ENCODE measurements around the gene CELF4.
"Not testable (repeated sequence)": the region's sequence is repeated elsewhere in the genome, so short reads cannot be mapped to it uniquely, and the experiment has no call there.

The CELF4 gene

DNA sequence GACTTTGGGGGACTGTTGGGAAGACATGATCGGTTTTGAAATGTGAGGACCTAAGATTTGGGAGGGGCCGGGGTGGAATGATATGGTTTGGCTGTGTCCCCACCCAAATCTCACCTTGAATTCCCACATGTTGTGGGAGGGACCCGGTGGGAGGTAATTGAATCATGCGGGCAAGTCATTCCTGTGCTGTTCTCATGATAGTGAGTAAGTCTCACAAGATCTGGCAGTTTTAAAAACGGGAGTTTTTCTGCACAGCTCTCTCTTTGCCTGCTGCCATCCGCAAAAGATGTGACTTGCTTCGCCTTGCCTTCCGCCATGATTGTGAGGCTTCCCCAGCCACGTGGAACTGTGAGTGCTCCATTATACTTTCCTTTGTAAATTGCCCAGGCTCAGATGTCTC, 207.5 kb downstream of the CELF4 start:
- not testable (repeated sequence) for DNase-seq (ENCODE audit: low read depth in 2 of 2)

DNA sequence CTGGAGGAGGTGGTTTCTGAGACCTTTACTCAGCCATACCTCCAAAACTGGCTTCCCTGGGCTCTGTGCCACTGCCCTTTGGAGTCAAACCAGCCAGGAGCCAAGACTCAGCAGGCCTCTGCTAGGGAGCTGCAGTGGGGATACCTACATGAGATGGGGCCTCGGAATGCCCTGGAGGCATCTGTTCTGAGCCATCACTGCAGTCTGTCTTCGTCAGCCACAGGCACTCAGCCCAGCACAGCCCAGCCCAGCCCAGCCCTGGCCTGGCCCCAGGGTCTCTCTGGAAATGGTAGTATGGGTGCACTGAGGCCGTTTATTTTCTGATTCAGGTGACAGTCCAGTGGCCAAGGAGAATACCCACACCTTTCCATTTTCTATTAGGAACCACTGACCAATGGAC, 209.8 kb downstream of the CELF4 start:
- DNase-seq (ENCODE audit: low read depth in 2 of 2): no peak

DNA sequence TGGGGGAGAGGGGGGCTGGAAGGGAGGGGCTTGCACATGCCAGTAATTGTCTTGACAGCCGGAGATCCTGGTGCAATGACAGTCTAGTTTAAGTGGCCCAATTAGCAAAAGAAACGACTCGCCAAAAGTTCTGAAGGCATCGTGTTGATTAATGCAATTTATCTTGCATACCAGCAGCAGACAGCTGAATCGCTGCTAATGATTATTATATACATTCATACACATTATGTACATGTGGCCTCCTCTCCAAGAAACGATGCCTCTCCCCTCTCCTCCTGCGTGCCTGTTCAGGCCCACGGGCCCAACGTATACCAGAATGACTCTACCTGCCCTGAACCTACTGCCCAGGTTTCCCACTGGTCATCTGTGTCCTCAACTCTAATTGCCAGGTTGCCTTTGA, 214.5 kb downstream of the CELF4 start:
- no peak for DNase-seq (ENCODE audit: low read depth in 2 of 2)

DNA sequence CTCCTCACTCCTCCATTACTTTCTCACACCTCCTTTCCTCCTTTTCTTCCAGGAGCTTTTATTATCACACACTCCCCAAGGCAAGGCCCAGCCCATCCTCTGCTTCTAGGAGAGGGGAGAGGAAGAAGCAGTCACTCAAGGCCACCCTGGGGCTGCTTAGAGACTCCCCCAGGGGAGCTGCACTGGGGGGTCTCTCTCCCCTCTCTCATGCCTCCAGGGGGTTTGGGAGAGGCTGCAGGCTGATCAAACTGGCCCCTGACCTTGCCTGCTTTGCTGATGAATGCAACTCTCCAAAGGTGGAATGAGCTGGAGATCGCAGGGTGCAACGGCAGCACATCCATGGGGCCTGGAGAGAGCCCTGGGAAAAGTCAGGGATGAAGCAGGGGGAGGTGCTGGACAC, 216.9 kb downstream of the CELF4 start:
- DNase-seq (ENCODE audit: low read depth in 2 of 2): no peak

DNA sequence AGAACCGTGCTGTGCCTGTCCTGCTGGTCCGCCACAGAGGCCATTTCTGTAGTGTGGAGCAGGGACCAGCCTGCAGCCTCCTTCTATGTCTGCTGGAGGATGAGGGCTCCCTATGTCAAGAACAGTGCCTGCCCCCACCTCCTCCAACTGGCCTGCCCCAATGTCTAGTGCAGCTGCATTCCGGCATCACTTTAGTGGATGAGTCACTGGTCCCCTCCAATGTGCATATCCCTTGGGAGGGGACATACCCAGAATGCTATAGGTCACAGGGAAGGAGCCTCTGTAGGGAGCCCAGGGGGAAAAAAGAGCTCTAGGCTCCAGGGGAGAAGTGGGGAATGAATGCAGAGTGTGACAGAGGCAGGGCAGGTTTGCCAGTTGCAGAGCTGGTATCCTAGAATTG, 219.6 kb downstream of the CELF4 start:
- DNase-seq (ENCODE audit: low read depth in 2 of 2): no peak

DNA sequence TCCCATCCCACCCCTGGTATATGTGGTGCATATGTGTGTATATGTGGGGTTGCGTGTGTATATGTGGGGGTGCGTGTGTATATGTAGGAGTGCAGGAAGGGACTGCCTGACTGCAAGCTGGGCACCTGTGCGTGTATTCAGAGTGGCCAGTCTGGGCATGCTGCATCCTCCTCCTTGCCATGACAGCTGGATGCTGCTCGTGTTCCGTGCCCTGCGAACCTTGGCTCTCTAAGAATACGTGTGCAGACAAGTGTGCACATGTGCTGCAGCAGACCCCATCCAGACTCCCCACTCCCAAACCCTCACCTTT, 222.1 kb downstream of the CELF4 start:
- DNase-seq (ENCODE audit: low read depth in 2 of 2): no peak

DNA sequence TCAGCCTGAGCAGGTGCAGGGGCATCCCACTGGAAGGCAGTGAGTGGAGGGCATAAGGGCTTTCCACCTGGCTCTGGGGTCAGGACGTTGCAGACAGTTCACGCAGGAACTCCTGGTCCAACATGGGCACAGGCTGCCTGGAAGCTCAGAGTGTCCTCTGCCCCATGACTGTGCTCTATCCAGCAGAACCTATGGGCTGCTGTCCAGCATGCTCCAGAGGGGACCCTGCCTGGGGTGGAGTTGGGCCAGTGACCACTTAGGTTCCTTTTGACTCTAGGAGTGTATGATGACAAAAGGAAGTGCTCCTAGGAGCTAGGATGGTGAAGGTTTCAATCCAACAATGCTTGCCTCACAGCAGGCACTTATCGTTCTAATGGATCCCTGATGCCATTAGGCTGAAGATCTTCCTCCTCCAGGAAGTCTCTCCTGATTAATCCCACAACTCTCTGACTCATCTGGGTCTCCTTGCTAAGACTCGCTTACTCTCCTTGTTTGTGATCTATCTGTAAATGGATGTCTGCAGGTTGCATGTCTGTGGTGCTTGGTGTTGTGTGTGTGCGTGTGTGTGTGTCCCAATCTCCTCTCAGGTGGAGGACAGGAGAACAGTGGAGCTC, 224.0 kb downstream of the CELF4 start:
- DNase-seq (ENCODE audit: low read depth in 2 of 2): no peak

DNA sequence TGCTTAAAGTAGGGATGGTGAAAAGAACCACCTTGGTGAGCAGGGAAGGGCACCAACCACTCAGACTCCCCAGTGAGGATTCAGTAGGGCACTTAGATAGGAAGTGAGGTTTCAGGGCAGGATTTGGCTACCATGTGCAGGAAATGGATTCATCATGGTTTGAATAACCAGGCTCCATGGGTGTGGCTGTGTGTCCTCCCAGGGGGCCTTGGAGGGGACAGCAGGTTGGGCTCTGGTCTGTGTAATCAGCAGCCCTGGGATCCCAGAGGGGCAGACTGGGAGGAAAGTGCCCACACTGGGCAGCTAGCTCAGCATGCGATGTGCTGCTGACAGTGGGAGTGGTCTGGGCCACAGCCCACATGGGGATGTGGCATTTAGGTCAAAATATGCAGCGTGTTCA, 224.6 kb downstream of the CELF4 start:
- no peak for DNase-seq (ENCODE audit: low read depth in 2 of 2)

DNA sequence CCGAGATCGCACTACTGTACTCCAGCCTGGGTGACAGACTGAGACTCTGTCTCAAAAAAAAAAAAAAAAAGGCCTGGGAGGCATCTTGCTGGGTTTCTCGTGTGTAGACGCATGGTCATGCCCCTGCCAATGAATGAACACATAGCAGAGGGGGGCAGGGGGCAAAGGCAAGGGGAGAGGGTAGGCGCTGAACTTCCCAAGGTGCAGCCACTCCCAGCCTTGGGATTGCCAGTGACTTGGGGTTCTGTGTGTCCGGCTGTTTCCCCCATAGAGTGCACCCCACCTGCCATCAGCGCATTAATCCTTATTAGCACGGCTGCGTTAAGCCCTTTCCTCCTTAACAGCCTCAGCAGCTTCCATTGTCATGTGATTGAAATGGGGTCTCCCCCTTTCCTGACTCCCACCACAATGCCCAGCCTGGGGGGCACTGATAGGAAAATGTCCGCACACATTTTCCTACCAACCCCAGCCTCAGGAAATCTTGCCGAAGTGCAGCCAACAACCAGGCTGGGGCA, 225.8 kb downstream of the CELF4 start:
- no peak for DNase-seq (ENCODE audit: low read depth in 2 of 2)

DNA sequence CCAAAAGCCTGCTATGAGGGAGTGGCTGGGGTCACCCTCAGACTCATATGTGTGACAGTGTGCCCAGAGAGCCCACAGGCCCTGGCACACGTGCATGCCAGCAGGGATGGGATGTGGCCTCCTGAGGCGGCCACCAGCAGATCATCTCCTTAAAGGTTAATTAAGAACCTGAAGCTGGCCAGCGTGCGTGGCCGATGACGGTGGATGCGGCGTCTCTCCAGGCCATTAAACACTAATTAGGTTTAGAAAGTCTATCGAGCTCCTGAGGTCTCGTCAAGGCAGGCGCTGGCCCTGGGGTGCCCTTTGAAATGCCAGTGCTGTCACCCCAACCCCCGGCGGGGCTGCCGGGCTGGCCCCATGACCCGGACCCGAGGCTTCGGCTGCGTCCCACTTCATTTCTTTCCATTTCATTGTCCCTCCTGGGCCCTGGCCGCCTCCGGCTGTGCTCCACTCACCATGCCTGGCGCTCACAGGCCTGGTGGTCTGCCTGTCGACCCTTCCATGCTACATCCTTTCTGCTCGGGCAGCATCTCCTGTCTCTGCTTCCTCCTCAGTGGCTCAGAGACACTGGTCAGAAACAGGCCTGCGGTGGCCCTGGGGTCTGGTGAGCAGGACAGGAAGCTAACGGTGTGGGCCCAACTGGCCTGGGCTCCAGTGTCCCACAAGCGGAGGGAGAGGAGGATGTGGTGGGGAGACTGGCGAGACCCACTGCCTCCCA, 228.9 kb downstream of the CELF4 start:
- no peak for DNase-seq (ENCODE audit: low read depth in 2 of 2)

DNA sequence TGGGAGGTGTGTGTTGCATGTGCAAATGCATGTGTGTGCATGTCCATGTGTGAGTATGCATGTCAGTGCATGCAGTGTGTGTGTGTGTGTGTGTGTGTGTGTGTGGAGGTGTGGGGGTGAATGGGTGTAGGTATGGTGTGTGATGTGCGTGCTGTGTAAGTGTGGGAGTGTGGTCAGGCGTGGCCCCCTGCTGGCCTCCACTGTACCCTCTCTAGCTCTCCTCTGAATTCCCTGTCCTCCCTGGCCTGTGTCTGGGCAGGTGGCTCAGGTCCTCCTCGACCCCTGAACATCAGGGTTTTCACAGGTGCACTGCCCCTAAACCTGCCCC, 230.2 kb downstream of the CELF4 start:
- DNase-seq (ENCODE audit: low read depth in 2 of 2): no peak

DNA sequence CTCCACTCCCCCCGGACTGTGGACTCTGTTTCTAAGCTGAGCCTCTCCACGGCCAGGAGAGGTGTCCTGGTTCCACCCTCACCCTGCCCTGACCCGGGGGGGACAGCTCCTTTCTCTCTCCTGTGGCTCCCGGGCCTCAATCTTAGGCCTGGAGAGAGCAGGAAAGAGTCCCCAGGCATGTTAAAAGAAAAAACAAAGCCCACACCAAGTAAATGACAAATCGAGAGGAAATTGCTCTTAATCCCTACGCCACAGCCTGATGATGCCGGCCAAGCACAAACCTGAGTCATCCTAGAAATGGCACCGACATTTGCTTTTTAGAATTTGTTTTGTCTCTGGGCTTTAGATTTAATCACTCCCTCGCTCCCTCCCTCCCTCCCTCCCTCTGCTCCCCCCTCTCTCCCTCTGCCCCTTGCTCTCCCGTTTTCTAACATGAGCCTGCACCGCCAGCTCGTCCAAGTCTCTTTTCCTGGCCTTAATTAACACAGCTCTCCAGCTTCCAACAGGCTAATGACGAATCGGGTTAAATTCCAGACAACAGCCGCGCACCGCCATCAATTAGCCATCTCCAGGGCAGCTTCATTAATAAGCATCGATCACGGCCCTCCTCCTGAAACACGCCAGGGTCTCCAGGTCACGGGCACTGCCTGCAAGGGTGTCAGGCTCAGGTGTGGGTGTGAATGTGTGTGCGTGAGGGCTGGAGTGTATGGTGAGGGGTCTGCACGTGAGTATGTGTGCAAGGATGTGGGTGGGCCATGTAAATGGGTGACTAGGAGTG, 230.8 kb downstream of the CELF4 start:
- DNase-seq (ENCODE audit: low read depth in 2 of 2): no peak

DNA sequence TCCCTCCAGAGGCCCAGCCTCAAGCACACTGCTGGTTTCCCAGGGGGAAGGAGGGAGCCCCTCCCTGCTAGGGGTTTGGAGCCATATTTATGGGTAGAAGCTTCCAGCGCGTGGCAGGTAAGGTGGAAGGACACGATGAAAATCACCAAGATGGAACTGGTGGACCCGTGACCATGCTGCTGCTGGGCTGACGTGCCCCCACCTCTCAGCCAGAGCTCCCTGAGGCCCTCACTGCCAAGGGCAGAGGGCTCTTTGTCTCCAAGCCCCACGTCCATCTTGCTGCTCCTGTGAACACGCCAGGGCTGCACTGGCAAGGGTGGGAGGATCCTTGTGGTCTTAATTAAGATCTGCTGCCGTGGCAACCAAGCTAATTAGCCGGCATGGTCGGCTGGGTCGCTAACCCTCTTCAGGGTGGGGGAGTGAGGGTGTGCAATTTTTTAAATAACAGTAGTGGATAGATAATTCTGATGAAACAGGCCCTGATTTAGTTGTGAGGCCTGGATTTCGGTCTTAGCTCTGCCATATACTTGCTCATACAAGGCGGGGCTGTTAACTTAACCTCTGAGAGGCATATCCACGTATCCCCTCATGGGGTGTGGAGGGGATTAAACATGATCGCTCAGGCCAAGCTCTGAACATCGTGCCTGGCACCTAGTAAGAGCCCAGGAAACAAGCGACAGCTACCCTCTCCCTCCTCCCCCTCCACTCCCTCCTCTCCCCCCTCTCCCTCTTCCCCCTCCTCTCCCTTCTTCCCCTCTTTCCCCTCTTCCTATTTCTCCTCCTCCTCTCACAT, 232.8 kb downstream of the CELF4 start:
- no peak for DNase-seq (ENCODE audit: low read depth in 2 of 2)

DNA sequence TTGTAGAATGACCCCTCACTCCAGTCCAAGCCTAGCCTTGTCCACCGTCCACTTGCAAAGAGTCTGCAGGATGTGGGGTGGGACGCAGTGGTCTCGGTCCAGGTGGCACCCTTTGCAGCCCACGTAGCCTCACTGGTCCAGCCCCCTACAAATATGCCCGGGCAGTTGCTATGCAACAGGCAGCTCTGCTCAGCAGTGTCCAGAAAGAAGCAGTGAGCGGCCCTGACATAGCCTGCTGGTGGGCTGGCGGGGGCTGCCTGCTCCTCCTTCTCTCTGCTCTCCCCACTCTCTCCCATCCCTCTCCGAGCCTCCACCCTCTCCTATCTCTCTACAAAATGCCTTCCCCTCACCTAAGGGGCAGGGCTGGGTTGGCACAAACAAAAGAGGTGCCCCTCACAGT, 233.4 kb downstream of the CELF4 start:
- no peak for DNase-seq (ENCODE audit: low read depth in 2 of 2)

DNA sequence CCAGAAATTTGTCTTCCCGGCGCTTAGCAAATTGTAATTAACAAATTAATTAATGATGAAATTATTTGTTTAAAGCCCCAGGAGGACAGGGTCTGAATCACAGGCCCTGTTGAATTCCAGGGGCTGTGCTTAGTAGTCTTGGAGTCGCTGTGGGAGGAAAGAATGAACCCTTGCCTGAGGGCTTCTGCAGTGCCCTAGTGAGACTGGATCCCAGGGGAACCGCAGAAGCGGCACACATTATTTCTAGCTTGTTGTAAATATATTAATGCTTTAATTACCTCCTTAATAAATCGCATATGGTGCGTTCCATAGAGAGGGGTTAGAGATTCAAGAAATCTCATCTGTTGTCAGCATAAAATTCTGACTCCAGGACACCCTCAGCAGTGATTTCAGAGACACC, 235.4 kb downstream of the CELF4 start:
- DNase-seq (ENCODE audit: low read depth in 2 of 2): no peak

DNA sequence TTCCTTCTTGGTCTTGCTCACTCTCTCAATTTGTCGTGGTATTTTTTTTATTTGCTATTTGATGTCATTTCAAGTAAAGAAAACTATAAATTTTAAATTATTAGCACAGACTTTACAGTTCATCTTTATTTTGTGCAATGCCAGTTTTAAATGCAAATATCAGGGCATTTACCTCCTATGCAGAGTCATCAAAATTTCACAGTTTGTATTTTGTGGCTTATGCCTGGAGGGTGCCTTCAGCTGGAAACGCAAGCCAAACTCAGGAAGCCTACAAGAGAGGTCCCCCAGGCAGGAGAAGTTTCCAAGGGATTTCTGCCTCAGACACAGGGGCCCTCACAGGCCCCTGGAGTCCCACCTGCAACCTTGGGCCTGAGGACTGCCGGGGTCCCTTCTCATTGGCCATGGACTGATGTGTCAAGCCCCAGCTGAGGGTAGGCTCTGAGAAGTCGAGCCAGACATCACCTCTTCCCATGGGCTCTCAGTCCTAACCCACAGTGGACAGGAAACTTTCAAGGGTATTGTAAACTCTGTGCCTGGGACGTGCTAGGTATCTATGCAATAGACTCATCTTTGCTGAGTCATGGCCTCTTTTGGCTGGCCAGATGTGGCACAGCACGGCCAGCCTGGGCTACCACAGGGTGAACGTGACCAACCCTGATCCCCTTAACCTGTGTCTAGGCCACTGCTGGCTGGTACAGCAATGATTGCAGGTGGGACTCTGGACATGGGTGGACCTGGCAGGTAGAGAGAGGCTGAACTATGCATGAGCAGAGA, 236.5 kb downstream of the CELF4 start:
- no peak for DNase-seq (ENCODE audit: low read depth in 2 of 2)

DNA sequence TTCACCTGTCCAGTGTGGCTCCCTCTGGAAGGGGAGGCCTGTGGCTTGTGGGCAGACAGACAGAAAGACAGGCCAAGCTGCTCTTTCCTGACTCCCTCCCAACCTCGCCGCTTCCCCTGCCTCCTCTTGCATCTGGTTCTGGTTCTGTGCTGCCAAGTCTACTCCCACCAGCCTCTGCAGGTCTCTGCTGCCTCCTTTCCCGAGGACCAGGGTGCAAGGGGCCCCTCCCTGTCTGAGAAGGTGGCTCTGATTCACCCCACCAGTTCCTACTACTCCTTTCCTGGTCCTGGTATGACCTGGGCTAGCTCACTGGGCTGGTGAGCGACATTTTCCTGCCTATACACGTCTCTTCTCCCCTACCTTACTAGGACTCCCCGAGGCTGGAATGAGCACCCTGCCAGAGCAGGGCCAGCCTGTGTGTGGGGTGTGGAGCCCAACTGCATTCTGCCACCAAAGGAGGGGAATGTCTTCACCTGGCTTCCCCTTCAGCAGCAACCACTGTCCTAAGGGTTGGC, 238.5 kb downstream of the CELF4 start:
- DNase-seq (ENCODE audit: low read depth in 2 of 2): no peak

DNA sequence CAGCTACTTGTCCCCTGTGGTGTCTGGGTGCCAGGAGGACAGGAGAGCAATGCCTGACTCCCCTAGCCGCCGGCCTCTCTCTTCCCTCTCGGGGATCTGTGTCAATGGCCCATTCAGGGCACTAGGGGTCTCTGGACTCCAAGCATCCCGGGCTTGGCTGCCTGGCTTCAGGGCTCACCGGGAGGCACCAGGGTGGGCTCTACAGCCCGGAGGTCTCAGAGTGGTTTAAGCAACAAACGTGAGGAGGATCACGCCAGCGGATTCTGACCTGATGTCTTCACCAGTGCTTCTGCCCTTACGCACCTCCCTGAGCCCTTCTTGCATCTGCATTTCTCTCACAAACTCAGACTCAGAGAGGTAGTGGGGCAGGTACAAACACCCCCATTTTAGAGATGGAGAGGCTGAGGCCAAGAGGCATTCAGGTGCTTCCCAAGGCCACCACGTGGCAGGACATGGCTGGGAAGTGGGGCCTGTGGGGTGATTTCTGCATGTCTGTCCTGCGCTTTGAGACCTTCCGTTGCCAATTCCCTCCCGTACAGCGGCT, 243.0 kb downstream of the CELF4 start:
- DNase-seq (ENCODE audit: low read depth in 2 of 2): peak in 1 of 2 donors; percentile 10

DNA sequence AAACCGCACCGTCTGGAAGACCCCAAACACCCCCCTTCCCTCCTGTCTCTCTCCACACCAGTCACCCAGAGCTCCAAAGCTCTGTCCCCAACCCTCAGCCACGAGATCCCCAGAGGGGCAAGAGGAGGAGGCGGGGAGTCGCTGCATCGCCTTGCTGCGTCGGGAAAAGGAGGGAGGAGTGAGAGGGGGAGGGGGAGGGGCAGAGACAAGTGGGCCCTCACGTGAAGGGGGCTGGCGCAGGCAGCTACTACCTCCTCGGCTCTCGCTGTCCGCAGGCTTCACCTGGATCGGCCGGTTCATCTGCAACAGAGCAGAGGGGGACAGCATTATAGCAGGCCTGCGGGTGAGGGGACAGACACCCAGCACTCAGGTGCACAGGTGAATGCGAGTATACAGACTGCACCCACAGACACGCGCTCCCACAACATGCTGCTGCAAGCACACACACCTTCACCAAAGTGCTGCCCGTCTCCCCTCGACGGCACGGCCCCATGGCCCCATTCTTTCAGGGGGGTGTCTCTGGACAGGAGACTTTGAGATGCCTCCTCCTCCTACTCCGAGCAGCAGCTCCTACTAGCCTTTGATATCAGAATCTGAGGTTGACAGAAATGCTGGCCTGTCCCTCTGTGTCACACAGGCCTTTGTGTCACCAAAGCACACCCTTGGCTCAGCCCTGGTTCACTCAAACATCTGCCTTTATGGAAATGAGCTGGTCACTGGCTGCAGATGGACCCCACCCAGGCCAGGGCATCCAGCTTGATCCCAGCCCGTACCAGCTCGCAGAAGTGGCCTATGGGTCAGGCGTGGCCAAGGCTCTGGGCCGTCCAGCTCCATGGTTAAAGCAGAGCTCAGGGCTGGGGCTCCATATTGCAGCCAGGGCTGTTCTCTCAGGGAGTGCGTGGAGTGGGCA, 243.8 kb downstream of the CELF4 start:
- DNase-seq (ENCODE audit: low read depth in 2 of 2): no peak

DNA sequence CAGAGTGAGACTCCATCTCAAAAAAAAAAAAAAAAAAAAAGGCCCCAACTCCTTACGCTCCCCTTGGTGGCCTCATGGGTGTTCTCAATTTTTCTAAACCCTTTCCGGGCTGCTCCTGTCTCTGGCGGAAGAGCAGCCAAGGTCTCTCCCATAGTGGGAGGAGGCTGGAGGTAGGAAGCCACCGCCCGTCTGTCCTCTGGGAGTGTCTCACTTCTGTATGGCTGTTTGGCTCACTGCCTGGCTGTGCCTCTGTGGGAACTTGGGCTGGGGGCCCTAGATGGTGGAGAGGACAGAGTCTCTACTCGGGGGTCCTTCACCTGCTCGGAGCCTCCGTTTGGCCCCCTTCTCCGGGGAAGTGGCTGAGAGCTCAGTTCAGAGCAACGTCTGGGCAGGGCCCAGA, 245.3 kb downstream of the CELF4 start:
- no peak for DNase-seq (ENCODE audit: low read depth in 2 of 2)
